HepG2 (cell line): ENCODE data around the gene GPR15LG. TPM values are rescaled to one million over a fixed set of nuclear protein-coding genes. Genes with fewer than 3 reads are reported as not detected.

Source experiments
- ATAC-seq: fragments of 200-7000 bp; cut with Tn5 transposase; 3 replicates; pipeline ENCODE4 v1.9.1; 2020; ENCODE audit warnings: mild to moderate bottlenecking, moderate library complexity
- BruUV-seq: library from RNA; stranded (reverse); fragments of 400-500 nt; replicated peaks from 2 replicates; lab custom pipeline; 2021; lab: Mats Ljungman, UMichigan
- CTCF ChIA-PET: fragments of 300-600 bp; formaldehyde crosslinking; extraction: SDS; loops from one replicate; lab custom pipeline; 2021; ENCODE audit warnings: low total read pairs, inconsistent platforms, low intra/inter-chr PET ratio; lab: Yijun Ruan, JAX
- POLR2A ChIA-PET: fragments of 350-600 bp; sonication (Branson Sonifier 250); formaldehyde crosslinking; loops from one replicate; lab custom pipeline; 2020; ENCODE audit warnings: antibody characterized with exemption, inconsistent platforms; lab: Yijun Ruan, JAX
- DNase-seq: peaks from one replicate; pipeline ENCODE4 v3.0.0-alpha.2; 2015; ENCODE audit warnings: low spot score
- FAIRE-seq: peaks from 3 replicates; lab custom pipeline; 2011; peaks lifted over from hg19 to GRCh38; lab: Jason Lieb, UNC
- H2AFZ ChIP-seq: one replicate; pipeline ENCODE4 v1.6.1; 2011; ENCODE audit warnings: low read length, inconsistent platforms
- H3K27ac ChIP-seq: fragments of 300-600 bp; 3 replicates; pipeline ENCODE4 v1.8.0; 2011; ENCODE audit warnings: mixed run types, mild to moderate bottlenecking, mixed read lengths, low read length, inconsistent platforms; ENCODE audit not compliant: insufficient read depth; ENCODE audit errors: extremely low read length
- H3K27me3 ChIP-seq, 2 experiments: fragments of 200-600 bp in 1 of 2; 2 replicates in 1 of 2; 3 replicates in 1 of 2; pipeline versions ENCODE4 v1.6.0 to v1.8.0; 2011; ENCODE audit warnings: low read length in 2 of 2, mild to moderate bottlenecking in 2 of 2, moderate library complexity in 2 of 2, inconsistent platforms in 1 of 2; ENCODE audit not compliant: insufficient read depth in 2 of 2, control insufficient read depth in 1 of 2
- H3K36me3 ChIP-seq, 2 experiments: fragments of 200-600 bp in 1 of 2; replicated peaks in 1 of 2; 2 replicates in 1 of 2; 3 replicates in 1 of 2; pipeline versions ENCODE4 v1.5.1 to v1.8.0; 2011; ENCODE audit warnings: low read length in 2 of 2, inconsistent platforms in 1 of 2; ENCODE audit not compliant: insufficient read depth in 2 of 2, control insufficient read depth in 1 of 2
- H3K4me1 ChIP-seq: 2 replicates; pipeline ENCODE4 v1.5.1; 2012; ENCODE audit warnings: low read length, inconsistent platforms; ENCODE audit not compliant: insufficient read depth
- H3K4me2 ChIP-seq: 2 replicates; pipeline ENCODE4 v1.6.0; 2011; ENCODE audit warnings: low read depth, low read length, inconsistent platforms
- H3K4me3 ChIP-seq, 3 experiments: fragments of 200-600 bp in 1 of 3; sonication (generic), shearing (Covaris generic) in 1 of 3; replicated peaks in 1 of 3; 2 replicates each; pipeline ENCODE4 v1.5.1; 2011 to 2016; ENCODE audit warnings: low read length in 3 of 3, inconsistent platforms in 2 of 3, low read depth in 2 of 3, mild to moderate bottlenecking in 2 of 3, control low read depth in 1 of 3, mixed read lengths in 1 of 3; ENCODE audit not compliant: insufficient read depth in 1 of 3
- H3K79me2 ChIP-seq: one replicate; pipeline ENCODE4 v1.6.1; 2011; ENCODE audit warnings: low read length, inconsistent platforms; ENCODE audit not compliant: insufficient read depth
- H3K9ac ChIP-seq: 2 replicates; pipeline ENCODE4 v1.6.0; 2011; ENCODE audit warnings: mild to moderate bottlenecking, low read depth, low read length, inconsistent platforms; ENCODE audit not compliant: insufficient read depth
- H3K9me3 ChIP-seq: 2 replicates; pipeline ENCODE4 v1.5.1; 2012; ENCODE audit warnings: mild to moderate bottlenecking, low read length
- H4K20me1 ChIP-seq: 2 replicates; pipeline ENCODE4 v1.6.0; 2011; ENCODE audit warnings: inconsistent platforms, mild to moderate bottlenecking, low read length, moderate library complexity; ENCODE audit not compliant: insufficient read depth
- EHMT2 ChIP-seq: fragments of 200-600 bp; sonication (generic); IDR thresholded peaks from 2 replicates; pipeline ENCODE4 v1.7.0; 2017; ENCODE audit warnings: antibody characterized with exemption, low read depth, low read length, borderline replicate concordance
- FOXA3 ChIP-seq: IDR thresholded peaks from 2 replicates; pipeline ENCODE4 v1.6.1; 2016; ENCODE audit warnings: missing genetic modification reagents, missing compliant biosample characterization
- MIER2 ChIP-seq: IDR thresholded peaks from 2 replicates; pipeline ENCODE4 v1.6.1; 2016; ENCODE audit warnings: missing biosample characterization, missing genetic modification reagents
- RFXAP ChIP-seq: sonication (generic); formaldehyde crosslinking; IDR thresholded peaks from 2 replicates; pipeline ENCODE4 v1.4.0; 2020; ENCODE audit warnings: missing genetic modification reagents, borderline replicate concordance
- RNF2 ChIP-seq: fragments of 450-650 bp; conservative IDR thresholded peaks from 2 replicates; pipeline ENCODE4 v1.6.1; 2016; ENCODE audit warnings: low read depth
- ZNF232 ChIP-seq: sonication (generic); formaldehyde crosslinking; IDR thresholded peaks from 2 replicates; pipeline ENCODE4 v1.4.0; 2020; ENCODE audit warnings: missing genetic modification reagents, borderline replicate concordance
- ZNF674 ChIP-seq: sonication (generic); formaldehyde crosslinking; IDR thresholded peaks from 2 replicates; pipeline ENCODE4 v1.5.0; 2020; ENCODE audit warnings: low read depth, mild to moderate bottlenecking, missing genetic modification reagents
- WGBS: methylation state at CpG from one replicate; pipeline ENCODE4 v1.1.6; 2017; ENCODE audit warnings: low lambda C conversion rate; 5-methylcytosine and 5-hydroxymethylcytosine counted together
- in situ Hi-C: cut with HindIII; loops from 2 replicates; pipeline ENCODE4 v1.10.0; 2017; ENCODE audit warnings: low pct_unique_long_range_greater_than_20kb; ENCODE audit not compliant: extremely low pct_ligation_motif_present
- intact Hi-C: fragments of 100-400 bp; cut with micrococcal nuclease; formaldehyde crosslinking; loops from one replicate; pipeline ENCODE4 v1.10.0; 2022; ENCODE audit not compliant: unreplicated experiment
- polyA plus RNA-seq, 8 experiments: library from polyadenylated mRNA; depleted of rRNA in 3 of 8; stranded (reverse) in 7 of 8; unstranded in 1 of 8; fragments of >200 nt; fragmentation: Illumina TruSeq in 4 of 8; extraction: Trizol in 4 of 8; gene quantifications; 2 replicates each; pipeline versions ENCODE4 v1.2.1 to v1.2.3, GENCODE V29; 2011 to 2016; ENCODE audit warnings: low read depth in 4 of 8, missing spikeins in 1 of 8, mixed read lengths in 1 of 8; ENCODE audit not compliant: insufficient read depth in 1 of 8
- total RNA-seq, 5 experiments: library from RNA; depleted of rRNA; stranded (reverse); fragments of >200 nt; fragmentation: Illumina TruSeq; extraction: Trizol; gene quantifications; 2 replicates each; pipeline ENCODE4 v1.2.3, GENCODE V29; 2016; ENCODE audit warnings: low read depth in 1 of 5
- TF ChIP-seq, protein P1 (sequence below): sonication (generic); formaldehyde crosslinking; conservative IDR thresholded peaks from 2 replicates; pipeline ENCODE4 v1.4.0; 2020; ENCODE audit warnings: missing genetic modification reagents
- TF ChIP-seq, protein P2 (sequence below): sonication (generic); formaldehyde crosslinking; IDR thresholded peaks from 2 replicates; pipeline ENCODE4 v1.8.1; 2023; ENCODE audit warnings: mild to moderate bottlenecking, missing genetic modification reagents
- TF ChIP-seq, protein P3 (sequence below), 2 experiments: IDR thresholded peaks; 2 replicates each; pipeline ENCODE4 v1.6.1; 2011 to 2012; ENCODE audit warnings: low read length in 2 of 2, borderline replicate concordance in 1 of 2, low read depth in 1 of 2, mild to moderate bottlenecking in 1 of 2, moderate library complexity in 1 of 2

The GPR15LG gene
- total and polyA plus RNA-seq, 2 of the 13 experiments (the other 11 are each of a cell fraction or from before 2014, with no cell fraction given) = not detected

DNA sequence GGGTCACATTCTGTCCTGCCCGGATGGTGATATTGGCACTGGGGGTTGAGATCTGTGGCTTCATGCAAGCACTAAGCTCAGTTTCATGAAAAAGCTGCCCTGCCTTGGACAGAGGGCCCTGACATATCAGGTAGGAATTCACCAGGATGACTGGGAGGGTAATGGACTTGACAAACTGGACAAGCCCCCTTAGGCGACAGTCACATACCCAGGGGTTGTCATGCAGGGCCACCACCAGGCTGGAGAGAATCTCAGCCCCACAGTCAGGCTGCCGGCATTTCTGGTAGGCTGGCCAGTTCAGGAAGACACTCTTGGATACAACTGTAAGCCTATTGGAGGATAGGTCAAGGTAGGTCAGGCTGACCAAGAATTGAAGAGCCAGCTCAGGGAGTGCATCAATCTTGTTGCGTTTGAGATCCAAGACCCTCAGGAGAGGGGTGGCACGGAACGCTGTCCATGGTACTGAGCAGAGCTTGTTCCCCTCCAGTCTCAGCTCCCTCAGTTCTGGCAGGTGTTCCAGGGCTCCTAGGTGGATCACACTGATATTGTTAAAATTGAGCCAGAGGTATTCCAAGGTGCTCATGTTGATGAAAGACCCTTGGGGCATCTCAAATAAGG is 50.9 kb downstream of the GPR15LG start:
- Histone ChIP-seq H3K27me3 (no peaks in the 10 kb centered on the region), H3K36me3 (no peaks in the 10 kb centered on the region), H3K4me3 (no peak overlapping the region), H3K27ac (no peak overlapping the region), H3K9me3 (peaks cover 2% of the 10 kb centered on the region; the same call in 1 of the 2 replicates), H3K9ac (no peak overlapping the region), H3K4me2 (no peak overlapping the region), H3K79me2 (no peaks in the 10 kb centered on the region), H2AFZ (no peak overlapping the region), H4K20me1 (no peaks in the 10 kb centered on the region), H3K4me1 (no peaks in the 10 kb centered on the region)
- BruUV-seq = no TSS peak
- intact Hi-C loops (no loop called here), in situ Hi-C loops (no loop called here)
- 37% methylated on average over 3 of the region's 6 CpGs for WGBS
- ChIA-PET POLR2A (no interaction called here), CTCF (no interaction called here)
- DNase-seq (no peak), ATAC-seq (no peak), FAIRE-seq (no peak)
- TF ChIP-seq, protein P1, sequence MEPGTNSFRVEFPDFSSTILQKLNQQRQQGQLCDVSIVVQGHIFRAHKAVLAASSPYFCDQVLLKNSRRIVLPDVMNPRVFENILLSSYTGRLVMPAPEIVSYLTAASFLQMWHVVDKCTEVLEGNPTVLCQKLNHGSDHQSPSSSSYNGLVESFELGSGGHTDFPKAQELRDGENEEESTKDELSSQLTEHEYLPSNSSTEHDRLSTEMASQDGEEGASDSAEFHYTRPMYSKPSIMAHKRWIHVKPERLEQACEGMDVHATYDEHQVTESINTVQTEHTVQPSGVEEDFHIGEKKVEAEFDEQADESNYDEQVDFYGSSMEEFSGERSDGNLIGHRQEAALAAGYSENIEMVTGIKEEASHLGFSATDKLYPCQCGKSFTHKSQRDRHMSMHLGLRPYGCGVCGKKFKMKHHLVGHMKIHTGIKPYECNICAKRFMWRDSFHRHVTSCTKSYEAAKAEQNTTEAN = 0 out of 2 replicates have a peak, but pooled peaks have one; percentile 31
- TF ChIP-seq, protein P2, sequence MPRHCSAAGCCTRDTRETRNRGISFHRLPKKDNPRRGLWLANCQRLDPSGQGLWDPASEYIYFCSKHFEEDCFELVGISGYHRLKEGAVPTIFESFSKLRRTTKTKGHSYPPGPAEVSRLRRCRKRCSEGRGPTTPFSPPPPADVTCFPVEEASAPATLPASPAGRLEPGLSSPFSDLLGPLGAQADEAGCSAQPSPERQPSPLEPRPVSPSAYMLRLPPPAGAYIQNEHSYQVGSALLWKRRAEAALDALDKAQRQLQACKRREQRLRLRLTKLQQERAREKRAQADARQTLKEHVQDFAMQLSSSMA (CRISPR knock-in tag) = no peak
- TF ChIP-seq RNF2 (no peak), RFXAP (CRISPR knock-in tag) (no peak), MIER2 (CRISPR knock-in tag) (peak; percentile 93), EHMT2 (peak; percentile 43; the same call in 1 of the 2 replicates), ZNF674 (CRISPR knock-in tag) (no peak), FOXA3 (no peak), ZNF232 (peak; percentile 45; the same call in 1 of the 2 replicates)
- TF ChIP-seq, protein P3, sequence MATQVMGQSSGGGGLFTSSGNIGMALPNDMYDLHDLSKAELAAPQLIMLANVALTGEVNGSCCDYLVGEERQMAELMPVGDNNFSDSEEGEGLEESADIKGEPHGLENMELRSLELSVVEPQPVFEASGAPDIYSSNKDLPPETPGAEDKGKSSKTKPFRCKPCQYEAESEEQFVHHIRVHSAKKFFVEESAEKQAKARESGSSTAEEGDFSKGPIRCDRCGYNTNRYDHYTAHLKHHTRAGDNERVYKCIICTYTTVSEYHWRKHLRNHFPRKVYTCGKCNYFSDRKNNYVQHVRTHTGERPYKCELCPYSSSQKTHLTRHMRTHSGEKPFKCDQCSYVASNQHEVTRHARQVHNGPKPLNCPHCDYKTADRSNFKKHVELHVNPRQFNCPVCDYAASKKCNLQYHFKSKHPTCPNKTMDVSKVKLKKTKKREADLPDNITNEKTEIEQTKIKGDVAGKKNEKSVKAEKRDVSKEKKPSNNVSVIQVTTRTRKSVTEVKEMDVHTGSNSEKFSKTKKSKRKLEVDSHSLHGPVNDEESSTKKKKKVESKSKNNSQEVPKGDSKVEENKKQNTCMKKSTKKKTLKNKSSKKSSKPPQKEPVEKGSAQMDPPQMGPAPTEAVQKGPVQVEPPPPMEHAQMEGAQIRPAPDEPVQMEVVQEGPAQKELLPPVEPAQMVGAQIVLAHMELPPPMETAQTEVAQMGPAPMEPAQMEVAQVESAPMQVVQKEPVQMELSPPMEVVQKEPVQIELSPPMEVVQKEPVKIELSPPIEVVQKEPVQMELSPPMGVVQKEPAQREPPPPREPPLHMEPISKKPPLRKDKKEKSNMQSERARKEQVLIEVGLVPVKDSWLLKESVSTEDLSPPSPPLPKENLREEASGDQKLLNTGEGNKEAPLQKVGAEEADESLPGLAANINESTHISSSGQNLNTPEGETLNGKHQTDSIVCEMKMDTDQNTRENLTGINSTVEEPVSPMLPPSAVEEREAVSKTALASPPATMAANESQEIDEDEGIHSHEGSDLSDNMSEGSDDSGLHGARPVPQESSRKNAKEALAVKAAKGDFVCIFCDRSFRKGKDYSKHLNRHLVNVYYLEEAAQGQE (IDR thresholded peaks at IDR 0.05; ENCODE audit: borderline replicate concordance in 1 of 2, low read depth in 1 of 2, low read length in 2 of 2) = peak; percentile 84 to 96
